Right atrium auricular region (tissue), 2 donors: Measurements from ENCODE around the gene CACNA1C. TPM values are rescaled to one million over a fixed set of nuclear protein-coding genes. Genes with fewer than 3 reads are reported as not detected.

Experiments
- DNase-seq: peaks from one replicate; pipeline ENCODE4 v3.0.0-alpha.2; 2019; ENCODE audit warnings: low spot score
- H3K27ac ChIP-seq, 2 donors: fragments of 200-600 bp; sonication (generic); 1 replicate in 1 of 2; 2 replicates in 1 of 2; pipeline ENCODE4 v1.5.1; 2016 to 2019
- H3K27me3 ChIP-seq, 2 donors: fragments of 200-600 bp; sonication (generic); one replicate each; pipeline versions ENCODE4 v1.5.1 to v1.6.0; 2017 to 2019
- H3K36me3 ChIP-seq: fragments of 200-600 bp; sonication (generic); one replicate; pipeline ENCODE4 v1.5.1; 2016
- H3K4me1 ChIP-seq, 2 donors: fragments of 200-600 bp; sonication (generic); one replicate each; pipeline versions ENCODE4 v1.5.1 to v1.6.0; 2017 to 2019
- H3K4me3 ChIP-seq, 2 donors: fragments of 200-600 bp; sonication (generic); 1 replicate in 1 of 2; 2 replicates in 1 of 2; pipeline ENCODE4 v1.5.1; 2017 to 2019; ENCODE audit warnings: mild to moderate bottlenecking in 1 of 2, moderate library complexity in 1 of 2
- H3K9me3 ChIP-seq, 2 donors: fragments of 200-600 bp; sonication (generic); one replicate each; pipeline ENCODE4 v1.5.1; 2019
- total RNA-seq, 2 donors: library from RNA; depleted of rRNA; stranded (reverse); fragments of >200 nt; gene quantifications; one replicate each; pipeline ENCODE4 v1.1.0, GENCODE V29; 2016
- TF ChIP-seq, protein P1 (sequence below), 2 donors: fragments of 200-600 bp; sonication (generic); IDR thresholded peaks; one replicate each; pipeline ENCODE4 v1.5.1; 2019; ENCODE audit warnings: antibody characterized with exemption in 2 of 2

Gene CACNA1C
- total RNA-seq, 2 donors from 2014 or later: 83.1 to 93.6 TPM

DNA sequence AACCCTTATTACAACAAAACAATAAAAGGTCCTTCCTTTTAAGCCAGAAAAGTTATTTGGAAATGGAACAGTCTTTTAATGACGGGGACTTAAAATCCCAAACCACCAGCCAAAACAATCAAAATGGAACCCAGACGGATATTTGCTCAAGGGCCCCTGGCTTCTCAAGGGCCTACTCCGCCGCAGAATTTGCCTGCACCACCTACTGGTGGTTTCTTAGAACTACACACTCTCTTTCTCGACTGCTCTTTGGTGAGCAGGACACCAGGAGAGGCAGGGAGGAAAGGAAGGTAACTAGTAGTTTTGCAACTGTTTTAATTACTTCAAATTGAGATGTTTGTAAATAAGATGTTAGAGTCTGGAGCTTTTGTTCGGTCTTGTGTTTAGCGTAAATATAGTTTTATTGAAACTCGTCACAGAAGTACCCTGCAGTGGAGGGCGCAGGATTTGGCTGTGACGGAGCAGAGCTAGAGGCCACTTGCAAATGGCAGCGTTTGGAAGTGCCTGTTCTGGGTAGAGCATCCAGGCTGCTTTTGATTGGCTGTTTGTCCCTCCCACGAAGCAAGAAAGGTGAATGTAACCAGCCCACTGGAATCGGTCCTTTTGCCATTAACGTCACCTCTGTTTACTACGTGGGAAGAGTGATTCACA, 238.5 kb downstream of the CACNA1C start:
- H3K36me3 ChIP-seq: no peaks in the 10 kb centered on the region
- H3K4me3 ChIP-seq: no peak overlapping the region
- no peaks in the 10 kb centered on the region for H3K27me3 ChIP-seq
- H3K27ac ChIP-seq: peak overlapping the region; percentile 28 to 61
- H3K4me1 ChIP-seq: peaks cover 0 to 91% of the 10 kb centered on the region in 2 donors
- TF ChIP-seq, protein P1, sequence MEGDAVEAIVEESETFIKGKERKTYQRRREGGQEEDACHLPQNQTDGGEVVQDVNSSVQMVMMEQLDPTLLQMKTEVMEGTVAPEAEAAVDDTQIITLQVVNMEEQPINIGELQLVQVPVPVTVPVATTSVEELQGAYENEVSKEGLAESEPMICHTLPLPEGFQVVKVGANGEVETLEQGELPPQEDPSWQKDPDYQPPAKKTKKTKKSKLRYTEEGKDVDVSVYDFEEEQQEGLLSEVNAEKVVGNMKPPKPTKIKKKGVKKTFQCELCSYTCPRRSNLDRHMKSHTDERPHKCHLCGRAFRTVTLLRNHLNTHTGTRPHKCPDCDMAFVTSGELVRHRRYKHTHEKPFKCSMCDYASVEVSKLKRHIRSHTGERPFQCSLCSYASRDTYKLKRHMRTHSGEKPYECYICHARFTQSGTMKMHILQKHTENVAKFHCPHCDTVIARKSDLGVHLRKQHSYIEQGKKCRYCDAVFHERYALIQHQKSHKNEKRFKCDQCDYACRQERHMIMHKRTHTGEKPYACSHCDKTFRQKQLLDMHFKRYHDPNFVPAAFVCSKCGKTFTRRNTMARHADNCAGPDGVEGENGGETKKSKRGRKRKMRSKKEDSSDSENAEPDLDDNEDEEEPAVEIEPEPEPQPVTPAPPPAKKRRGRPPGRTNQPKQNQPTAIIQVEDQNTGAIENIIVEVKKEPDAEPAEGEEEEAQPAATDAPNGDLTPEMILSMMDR (IDR thresholded peaks at IDR 0.05): peak; percentile 72 to 76
- H3K9me3 ChIP-seq: no peaks in the 10 kb centered on the region
- DNase-seq: no peak

DNA sequence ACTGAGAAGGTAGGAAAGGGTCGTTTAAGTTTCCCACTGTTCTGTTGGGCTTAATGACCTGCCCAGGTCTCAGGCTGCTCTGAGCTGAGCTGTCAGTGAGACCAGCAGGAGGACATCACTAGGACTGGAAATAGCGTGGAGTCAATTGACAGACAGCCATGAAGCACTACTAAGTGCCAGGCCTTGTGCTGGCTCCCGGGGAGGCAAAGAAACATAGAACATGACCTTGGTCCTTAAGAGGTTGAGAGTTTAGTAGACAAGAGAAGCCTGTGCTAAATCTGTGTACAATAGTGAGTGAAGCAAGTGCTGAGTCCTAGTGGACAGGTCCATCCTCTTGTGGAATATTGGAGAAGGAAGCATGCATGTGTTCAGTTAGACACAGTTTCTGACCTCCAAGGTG, 239.2 kb downstream of the CACNA1C start:
- H3K36me3 ChIP-seq: no peaks in the 10 kb centered on the region
- H3K27ac ChIP-seq: peak overlapping the region; percentile 28 to 61
- peaks cover 0 to 91% of the 10 kb centered on the region in 2 donors for H3K4me1 ChIP-seq
- no peaks in the 10 kb centered on the region for H3K9me3 ChIP-seq
- DNase-seq: no peak
- TF ChIP-seq, protein P1 (IDR thresholded peaks at IDR 0.05): no peak
- H3K27me3 ChIP-seq: no peaks in the 10 kb centered on the region
- no peak overlapping the region for H3K4me3 ChIP-seq

DNA sequence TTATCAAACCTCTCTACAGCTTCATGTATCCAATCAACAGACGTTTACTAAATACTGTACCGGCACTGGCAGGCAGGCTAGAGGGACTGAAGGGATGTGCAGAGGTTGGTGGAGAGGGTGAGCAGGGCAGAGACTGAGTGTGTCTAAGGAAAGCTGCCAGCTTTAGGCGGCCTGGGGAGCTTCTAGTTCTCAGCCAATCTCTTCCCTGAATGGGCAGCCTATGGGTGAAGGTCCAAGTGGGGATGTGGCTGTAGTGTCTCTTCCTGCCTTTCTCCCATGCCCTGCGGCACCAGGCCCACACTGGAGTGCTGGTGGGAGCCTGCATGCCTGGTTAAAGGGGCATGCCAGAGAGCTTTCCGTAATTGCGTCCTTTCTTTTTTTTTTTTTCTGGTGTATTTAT, 239.8 kb downstream of the CACNA1C start:
- no peak overlapping the region for H3K4me3 ChIP-seq
- TF ChIP-seq, protein P1 (IDR thresholded peaks at IDR 0.05): no peak
- H3K27ac ChIP-seq: peak overlapping the region; percentile 9 to 61
- no peaks in the 10 kb centered on the region for H3K9me3 ChIP-seq
- peaks cover 0 to 91% of the 10 kb centered on the region in 2 donors for H3K4me1 ChIP-seq
- no peaks in the 10 kb centered on the region for H3K27me3 ChIP-seq
- H3K36me3 ChIP-seq: no peaks in the 10 kb centered on the region
- no peak for DNase-seq

DNA sequence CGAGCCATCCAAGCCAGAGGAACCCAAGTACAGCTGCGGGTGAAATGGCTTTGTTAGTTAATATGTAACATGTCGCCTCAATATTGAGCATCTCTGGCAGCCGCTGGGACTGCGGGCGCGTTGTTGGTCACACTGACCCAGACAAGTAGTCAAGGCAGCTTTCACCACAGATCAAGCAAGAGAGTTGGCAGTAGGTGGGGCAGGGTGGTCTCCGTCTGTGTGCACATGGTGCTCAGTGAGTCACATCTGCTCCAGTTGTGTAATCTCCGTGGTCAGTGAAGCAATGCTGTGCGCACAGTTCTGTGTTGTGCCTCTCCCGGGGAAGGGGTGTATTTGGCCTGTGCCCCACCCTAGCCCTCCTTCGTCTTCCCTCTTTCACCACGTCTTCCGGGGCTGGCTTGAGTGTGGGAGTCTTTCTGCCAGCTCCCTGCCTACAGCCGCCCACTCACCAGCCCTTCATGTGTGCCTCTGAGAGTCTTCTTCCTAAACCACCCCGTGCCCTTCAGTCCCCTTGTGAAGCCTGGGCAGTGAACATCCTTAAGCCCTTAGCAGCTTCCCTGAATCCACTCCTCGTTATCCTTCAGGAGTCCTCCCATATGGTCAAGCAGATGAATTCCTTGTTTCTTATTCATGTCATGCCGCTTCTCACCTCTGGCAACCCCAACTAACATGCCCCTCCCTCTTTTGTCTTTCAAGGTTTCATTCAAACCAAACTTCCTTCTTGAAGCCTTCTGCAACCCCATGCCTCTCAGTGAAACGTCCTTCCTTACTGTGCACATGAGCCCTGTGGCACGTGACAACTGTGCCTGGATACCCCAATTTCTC, 242.1 kb downstream of the CACNA1C start:
- H3K36me3 ChIP-seq: no peaks in the 10 kb centered on the region
- peaks cover 0 to 82% of the 10 kb centered on the region in 2 donors for H3K4me1 ChIP-seq
- H3K4me3 ChIP-seq: no peak overlapping the region
- no peaks in the 10 kb centered on the region for H3K27me3 ChIP-seq
- H3K9me3 ChIP-seq: no peaks in the 10 kb centered on the region
- H3K27ac ChIP-seq: no peak overlapping the region
- TF ChIP-seq, protein P1 (IDR thresholded peaks at IDR 0.05): no peak
- peak; percentile 77 for DNase-seq

DNA sequence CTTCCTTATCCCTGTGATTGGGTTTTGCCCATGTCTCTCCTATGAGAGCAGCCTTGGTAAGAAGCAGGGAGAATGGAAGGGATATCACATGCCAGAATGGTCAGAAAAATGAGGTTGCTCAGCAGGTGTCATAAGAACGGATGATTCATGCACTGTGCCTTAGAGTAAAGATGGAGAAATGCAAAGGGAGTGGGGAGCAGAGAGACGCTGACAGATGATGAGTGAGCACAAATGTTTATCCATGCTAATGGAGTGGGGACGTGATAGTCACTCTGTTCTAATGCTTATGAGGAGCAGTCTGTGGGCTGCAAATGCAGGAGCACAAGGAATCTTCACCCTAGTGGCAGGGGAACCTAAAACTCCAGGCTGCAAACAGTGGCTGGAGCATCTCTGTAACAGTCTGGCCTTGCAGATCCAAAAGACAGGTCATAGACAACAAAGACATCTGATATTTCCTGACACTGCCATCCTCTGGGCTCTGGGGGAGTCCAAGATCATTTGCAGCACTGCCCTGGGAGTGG, 243.2 kb downstream of the CACNA1C start:
- Histone ChIP-seq H3K27ac (peak overlapping the region; percentile 49 to 53), H3K9me3 (no peaks in the 10 kb centered on the region), H3K27me3 (no peaks in the 10 kb centered on the region), H3K4me3 (no peak overlapping the region), H3K36me3 (no peaks in the 10 kb centered on the region), H3K4me1 (peaks cover 0 to 78% of the 10 kb centered on the region in 2 donors)
- TF ChIP-seq, protein P1 (IDR thresholded peaks at IDR 0.05): no peak
- no peak for DNase-seq
